ENCODE data around the gene IPP.
A peak's percentile ranks its signal among the peaks of the same experiment; 100 is the strongest.
"Not testable (repeated sequence)": the region's sequence is repeated elsewhere in the genome, so short reads cannot be mapped to it uniquely, and the experiment has no call there.

The IPP gene

GRCh38 chr1:45721207-45721606 lies 29.2 kb downstream of the IPP start:
- Mint-ChIP-seq H3K27ac (no peak overlapping the region), H3K9me3 (no peaks in the 10 kb centered on the region), H3K4me3 (no peak overlapping the region), H3K4me1 (no peaks in the 10 kb centered on the region), H3K36me3 (peaks cover 2% of the 10 kb centered on the region), H3K27me3 (no peaks in the 10 kb centered on the region)
- DNase-seq (ENCODE audit: low spot score in 2 of 2) (no peak), ATAC-seq (ENCODE audit: low read depth) (no peak)

- ATAC-seq (ENCODE audit: low read depth) (no peak), DNase-seq (ENCODE audit: low spot score in 2 of 2) (no peak)
- peaks cover 2% of the 10 kb centered on the region for H3K36me3 Mint-ChIP-seq
- no peak overlapping the region for H3K27ac Mint-ChIP-seq
- H3K4me1 Mint-ChIP-seq = no peaks in the 10 kb centered on the region
- no peak overlapping the region for H3K4me3 Mint-ChIP-seq
- H3K9me3 Mint-ChIP-seq = no peaks in the 10 kb centered on the region
- no peaks in the 10 kb centered on the region for H3K27me3 Mint-ChIP-seq
These were observed 32.2 kb downstream of the IPP start for GRCh38 chr1:45718289-45718688.

GRCh38 chr1:45717386-45717785 lies 33.1 kb downstream of the IPP start:
- H3K36me3 Mint-ChIP-seq; ATAC-seq (ENCODE audit: low read depth); H3K4me1 Mint-ChIP-seq: not testable (repeated sequence)

GRCh38 chr1:45716700-45717099 lies 33.8 kb downstream of the IPP start:
- Mint-ChIP-seq H3K36me3 (peaks cover 5% of the 10 kb centered on the region), H3K4me3 (no peak overlapping the region), H3K9me3 (no peaks in the 10 kb centered on the region)

More at GRCh38 chr1:45717386-45717785, 33.1 kb downstream of the IPP start:
- not testable (repeated sequence) for H3K4me3 Mint-ChIP-seq; DNase-seq (ENCODE audit: low spot score in 2 of 2); H3K9me3 Mint-ChIP-seq; H3K27ac Mint-ChIP-seq; H3K27me3 Mint-ChIP-seq

GRCh38 chr1:45713711-45714110 lies 36.7 kb downstream of the IPP start:
- no peak overlapping the region for H3K4me3 Mint-ChIP-seq
- no peaks in the 10 kb centered on the region for H3K27me3 Mint-ChIP-seq
- no peaks in the 10 kb centered on the region for H3K9me3 Mint-ChIP-seq
- H3K27ac Mint-ChIP-seq = no peak overlapping the region
- no peaks in the 10 kb centered on the region for H3K4me1 Mint-ChIP-seq
- ATAC-seq (ENCODE audit: low read depth) (no peak), DNase-seq (ENCODE audit: low spot score in 2 of 2) (no peak)
- peaks cover 13% of the 10 kb centered on the region for H3K36me3 Mint-ChIP-seq

More at GRCh38 chr1:45716700-45717099, 33.8 kb downstream of the IPP start:
- Mint-ChIP-seq H3K4me1 (no peaks in the 10 kb centered on the region), H3K27ac (no peak overlapping the region), H3K27me3 (no peaks in the 10 kb centered on the region)
- no peak for ATAC-seq (ENCODE audit: low read depth)
- DNase-seq (ENCODE audit: low spot score in 2 of 2) = no peak

- no peak overlapping the region for H3K27ac Mint-ChIP-seq
- ATAC-seq (ENCODE audit: low read depth) = no peak
- no peaks in the 10 kb centered on the region for H3K4me1 Mint-ChIP-seq
- peaks cover 5% of the 10 kb centered on the region for H3K9me3 Mint-ChIP-seq
- no peak for DNase-seq (ENCODE audit: low spot score in 2 of 2)
- no peak overlapping the region for H3K4me3 Mint-ChIP-seq
- peaks cover 26% of the 10 kb centered on the region for H3K36me3 Mint-ChIP-seq
- no peaks in the 10 kb centered on the region for H3K27me3 Mint-ChIP-seq
These were observed 45.8 kb downstream of the IPP start for GRCh38 chr1:45704637-45705036.

- no peak for ATAC-seq (ENCODE audit: low read depth)
These were observed 55.6 kb downstream of the IPP start for GRCh38 chr1:45694823-45695222.

GRCh38 chr1:45693811-45694210 lies 56.6 kb downstream of the IPP start:
- H3K27ac Mint-ChIP-seq; H3K4me1 Mint-ChIP-seq; H3K9me3 Mint-ChIP-seq; H3K27me3 Mint-ChIP-seq; H3K4me3 Mint-ChIP-seq; ATAC-seq (ENCODE audit: low read depth); DNase-seq (ENCODE audit: low spot score in 2 of 2): not testable (repeated sequence)
- peaks cover 16% of the 10 kb centered on the region for H3K36me3 Mint-ChIP-seq

More at GRCh38 chr1:45694823-45695222, 55.6 kb downstream of the IPP start:
- Mint-ChIP-seq H3K27me3 (no peaks in the 10 kb centered on the region), H3K27ac (no peak overlapping the region), H3K4me1 (no peaks in the 10 kb centered on the region), H3K4me3 (no peak overlapping the region), H3K9me3 (no peaks in the 10 kb centered on the region), H3K36me3 (peaks cover 16% of the 10 kb centered on the region)
- no peak for DNase-seq (ENCODE audit: low spot score in 2 of 2)

- H3K4me1 Mint-ChIP-seq = peaks cover 11% of the 10 kb centered on the region
- no peaks in the 10 kb centered on the region for H3K27me3 Mint-ChIP-seq
- peak within 1 kb of the TSS; percentile 97 for H3K27ac Mint-ChIP-seq
- peaks cover 7% of the 10 kb centered on the region for H3K36me3 Mint-ChIP-seq
- DNase-seq (ENCODE audit: low spot score in 2 of 2) (peak; percentile 76 to 82), ATAC-seq (ENCODE audit: low read depth) (peak; percentile 10)
- peak within 1 kb of the TSS; percentile 100 for H3K4me3 Mint-ChIP-seq
- H3K9me3 Mint-ChIP-seq = no peaks in the 10 kb centered on the region
These were observed 62.4 kb downstream of the IPP start, which contains the start of gene TMEM69 for GRCh38 chr1:45687754-45688740. TSS of gene TMEM69 (plus strand) at chr1:45688181. CDS start at chr1:45691069, 2,888 bp downstream.

- Mint-ChIP-seq H3K36me3 (peaks cover 7% of the 10 kb centered on the region), H3K4me1 (peaks cover 15% of the 10 kb centered on the region), H3K4me3 (peak overlapping the region; percentile 100), H3K27ac (peak overlapping the region; percentile 97), H3K27me3 (no peaks in the 10 kb centered on the region), H3K9me3 (no peaks in the 10 kb centered on the region)
- ATAC-seq (ENCODE audit: low read depth) = peak; percentile 78
- peak; percentile 83 to 94 for DNase-seq (ENCODE audit: low spot score in 2 of 2)
These were observed 63.3 kb downstream of the IPP start for GRCh38 chr1:45687014-45687753.

- Mint-ChIP-seq H3K4me1 (peaks cover 15% of the 10 kb centered on the region), H3K9me3 (no peaks in the 10 kb centered on the region), H3K36me3 (peaks cover 5% of the 10 kb centered on the region), H3K27me3 (no peaks in the 10 kb centered on the region), H3K27ac (peak within 1 kb of the TSS; percentile 97), H3K4me3 (peak within 1 kb of the TSS; percentile 100)
- ATAC-seq (ENCODE audit: low read depth) (peak; percentile 66), DNase-seq (ENCODE audit: low spot score in 2 of 2) (peak; percentile 98)
These were observed 64.0 kb downstream of the IPP start, which contains the start of gene GPBP1L1 for GRCh38 chr1:45686288-45687013. TSS of gene GPBP1L1 (minus strand) at chr1:45686533. CDS start at chr1:45659087, 27,446 bp downstream.

- Mint-ChIP-seq H3K27ac (peak overlapping the region; percentile 97), H3K27me3 (no peaks in the 10 kb centered on the region), H3K4me1 (peaks cover 18% of the 10 kb centered on the region), H3K9me3 (no peaks in the 10 kb centered on the region), H3K4me3 (peak overlapping the region; percentile 100), H3K36me3 (peaks cover 2% of the 10 kb centered on the region)
- ATAC-seq (ENCODE audit: low read depth) (peak; percentile 18), DNase-seq (ENCODE audit: low spot score in 2 of 2) (peak in 1 of 2 donors; percentile 52)
These were observed 64.5 kb downstream of the IPP start for GRCh38 chr1:45686015-45686287.

- Mint-ChIP-seq H3K27ac (peak overlapping the region; percentile 97), H3K4me3 (peak overlapping the region; percentile 100), H3K4me1 (peaks cover 21% of the 10 kb centered on the region), H3K36me3 (no peaks in the 10 kb centered on the region), H3K9me3 (no peaks in the 10 kb centered on the region), H3K27me3 (no peaks in the 10 kb centered on the region)
- DNase-seq (ENCODE audit: low spot score in 2 of 2) (peak in 1 of 2 donors; percentile 4), ATAC-seq (ENCODE audit: low read depth) (no peak)
These were observed 65.0 kb downstream of the IPP start for GRCh38 chr1:45685308-45686014.
